Measurements from ENCODE around the gene MSH5. TPM values are rescaled to one million over a fixed set of nuclear protein-coding genes. Genes with fewer than 3 reads are reported as not detected.
"Not testable (repeated sequence)": the region's sequence is repeated elsewhere in the genome, so short reads cannot be mapped to it uniquely, and the experiment has no call there.

The MSH5 gene
- total and polyA plus RNA-seq, 9 of the 15 experiments (the other 6 are each of a cell fraction or from before 2014, with no cell fraction given) = 12.5 to 104 (median 46.6) TPM

DNA sequence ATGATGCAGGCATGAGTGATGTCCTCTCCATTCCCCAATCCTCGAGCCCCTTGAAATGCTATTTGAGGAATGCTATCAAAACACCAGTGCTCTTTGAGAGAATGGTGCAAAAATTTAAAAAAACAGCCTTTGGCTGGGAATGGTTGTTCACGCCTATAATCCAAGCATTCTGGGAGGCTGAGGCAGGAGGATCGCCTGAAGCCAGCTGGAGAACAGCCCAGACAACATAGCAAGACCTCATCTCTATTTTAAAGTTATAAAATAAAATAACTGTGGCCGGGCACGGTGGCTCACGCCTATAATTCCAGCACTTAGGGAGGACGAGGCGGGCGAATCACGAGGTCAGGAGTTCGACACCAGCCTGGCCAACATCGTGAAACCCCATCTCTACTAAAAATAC, 60.0 kb downstream of the MSH5 start (continued):
- TF ChIP-seq MITF (IDR thresholded peaks at IDR 0.05) (no peak), PHF21A (IDR thresholded peaks at IDR 0.05; ENCODE audit: borderline replicate concordance, low read depth) (no peak), TCF15 (CRISPR knock-in tag; IDR thresholded peaks at IDR 0.05) (no peak)

DNA sequence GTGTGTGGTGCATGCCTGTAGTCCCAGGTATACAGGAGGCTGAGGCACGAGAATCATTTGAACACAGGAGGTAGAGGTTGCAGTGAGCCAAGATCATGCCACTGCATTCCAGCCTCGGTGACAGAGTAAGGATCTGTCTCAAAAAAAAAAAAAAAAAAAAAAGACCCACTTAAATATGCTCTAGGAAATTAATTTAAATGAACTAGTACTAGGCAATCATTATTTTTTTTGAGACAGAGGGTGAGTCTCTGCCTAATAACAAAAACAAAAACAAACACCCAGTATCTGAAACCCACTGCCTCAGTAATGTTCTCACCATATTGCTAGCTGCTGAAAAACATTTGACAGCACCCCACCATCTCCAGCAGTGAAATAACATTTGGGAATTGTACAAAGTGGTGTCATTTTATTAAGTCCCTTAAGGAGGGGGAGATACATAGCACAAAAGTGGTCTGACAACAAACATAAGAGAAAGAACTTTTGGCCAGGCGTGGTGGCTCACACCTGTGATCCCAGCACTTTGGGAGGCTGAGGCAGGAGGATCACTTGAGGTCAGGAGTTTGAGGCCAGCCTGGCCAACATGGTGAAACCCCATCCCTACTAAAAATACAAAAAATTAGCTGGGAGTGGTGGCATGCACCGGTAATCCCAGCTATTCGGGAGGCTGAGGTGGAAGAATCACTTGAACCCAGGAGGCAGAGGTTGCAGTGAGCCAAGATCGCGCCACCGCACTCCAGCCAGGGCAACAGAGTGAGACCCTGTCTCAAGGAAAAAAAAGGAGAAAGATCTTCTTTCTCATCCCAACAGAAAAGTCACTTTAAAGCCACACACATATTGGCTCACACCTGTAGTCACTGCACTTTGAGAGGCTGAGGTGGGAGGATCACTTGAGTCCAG, 61.5 kb downstream of the MSH5 start:
- ATAC-seq; H3K27ac ChIP-seq (ENCODE audit: extremely low read depth, low read depth, low read length); H3K27me3 ChIP-seq (ENCODE audit: control insufficient read depth in 2 of 2, insufficient read depth in 2 of 2, low read length in 2 of 2); FAIRE-seq; H4K20me1 ChIP-seq (replicated peaks; ENCODE audit: control insufficient read depth, insufficient read depth, low read length); CTCF ChIA-PET (ENCODE audit: low intra/inter-chr PET ratio); H3K9me3 ChIP-seq (replicated peaks; ENCODE audit: control insufficient read depth, insufficient read depth, low read depth, low read length); H2AFZ ChIP-seq (ENCODE audit: low read depth, low read length); in situ Hi-C loops (cut with MboI); DNase-seq (ENCODE audit: extremely low read depth in 1 of 4, low spot score in 3 of 4); H3K4me3 ChIP-seq; H3K9ac ChIP-seq (ENCODE audit: insufficient read depth in 1 of 2, low read depth in 2 of 2, low read length in 2 of 2); H3K9me1 ChIP-seq (ENCODE audit: control insufficient read depth, insufficient read depth, low read length); BruUV-seq (replicated peaks); H3K4me2 ChIP-seq (ENCODE audit: insufficient read depth, low read length); intact Hi-C loops (cut with micrococcal nuclease): not testable (repeated sequence)
- WGBS (ENCODE audit: insufficient coverage, low coverage, missing lambda C conversion rate) = 95% methylated on average over 8 of the region's 8 CpGs
- TF ChIP-seq E2F1 (CRISPR knock-in tag; IDR thresholded peaks at IDR 0.05) (peak; percentile 47; the same call in 1 of the 2 replicates), KDM1A (IDR thresholded peaks at IDR 0.05) (peak in 1 of 2 experiments; percentile 29; a peak in 1 of 4 replicates), SMARCA5 (IDR thresholded peaks at IDR 0.05) (peak; percentile 33; the same call in 1 of the 2 replicates), ZNF121 (CRISPR knock-in tag; conservative IDR thresholded peaks at IDR 0.05) (peak; percentile 93)
- TF ChIP-seq, protein P1, sequence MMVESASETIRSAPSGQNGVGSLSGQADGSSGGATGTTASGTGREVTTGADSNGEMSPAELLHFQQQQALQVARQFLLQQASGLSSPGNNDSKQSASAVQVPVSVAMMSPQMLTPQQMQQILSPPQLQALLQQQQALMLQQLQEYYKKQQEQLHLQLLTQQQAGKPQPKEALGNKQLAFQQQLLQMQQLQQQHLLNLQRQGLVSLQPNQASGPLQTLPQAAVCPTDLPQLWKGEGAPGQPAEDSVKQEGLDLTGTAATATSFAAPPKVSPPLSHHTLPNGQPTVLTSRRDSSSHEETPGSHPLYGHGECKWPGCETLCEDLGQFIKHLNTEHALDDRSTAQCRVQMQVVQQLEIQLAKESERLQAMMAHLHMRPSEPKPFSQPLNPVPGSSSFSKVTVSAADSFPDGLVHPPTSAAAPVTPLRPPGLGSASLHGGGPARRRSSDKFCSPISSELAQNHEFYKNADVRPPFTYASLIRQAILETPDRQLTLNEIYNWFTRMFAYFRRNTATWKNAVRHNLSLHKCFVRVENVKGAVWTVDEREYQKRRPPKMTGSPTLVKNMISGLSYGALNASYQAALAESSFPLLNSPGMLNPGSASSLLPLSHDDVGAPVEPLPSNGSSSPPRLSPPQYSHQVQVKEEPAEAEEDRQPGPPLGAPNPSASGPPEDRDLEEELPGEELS (CRISPR knock-in tag; IDR thresholded peaks at IDR 0.05; ENCODE audit: borderline replicate concordance) = 0 out of 2 replicates have a peak, but pooled peaks have one; percentile 46
- peaks cover 76% of the 10 kb centered on the region for H3K36me3 ChIP-seq (ENCODE audit: control insufficient read depth, insufficient read depth, low read length)
- H3K79me2 ChIP-seq (ENCODE audit: control insufficient read depth, insufficient read depth, low read length) = peaks cover 44% of the 10 kb centered on the region
- H3K4me1 ChIP-seq (replicated peaks in 1 of 2; ENCODE audit: control insufficient read depth in 2 of 2, insufficient read depth in 2 of 2, low read length in 2 of 2) = peaks cover 6 to 15% of the 10 kb centered on the region in 2 experiments; a peak in 4 of 5 replicates
- POLR2A ChIA-PET = interaction anchor here (0.6 to 3.9 kb wide), 6 partner anchors 14 to 451 kb away, joined by 3 to 15 read pairs (median 4); partner anchors contain the start of genes HSPA1A, HSPA1B and HSPA1L
